ENCODE results near the gene FHAD1. TPM values are rescaled to one million over a fixed set of nuclear protein-coding genes. Genes with fewer than 3 reads are reported as not detected.

The FHAD1 gene
- total RNA-seq, 1 experiment from 2014 or later = 0.45 TPM

DNA sequence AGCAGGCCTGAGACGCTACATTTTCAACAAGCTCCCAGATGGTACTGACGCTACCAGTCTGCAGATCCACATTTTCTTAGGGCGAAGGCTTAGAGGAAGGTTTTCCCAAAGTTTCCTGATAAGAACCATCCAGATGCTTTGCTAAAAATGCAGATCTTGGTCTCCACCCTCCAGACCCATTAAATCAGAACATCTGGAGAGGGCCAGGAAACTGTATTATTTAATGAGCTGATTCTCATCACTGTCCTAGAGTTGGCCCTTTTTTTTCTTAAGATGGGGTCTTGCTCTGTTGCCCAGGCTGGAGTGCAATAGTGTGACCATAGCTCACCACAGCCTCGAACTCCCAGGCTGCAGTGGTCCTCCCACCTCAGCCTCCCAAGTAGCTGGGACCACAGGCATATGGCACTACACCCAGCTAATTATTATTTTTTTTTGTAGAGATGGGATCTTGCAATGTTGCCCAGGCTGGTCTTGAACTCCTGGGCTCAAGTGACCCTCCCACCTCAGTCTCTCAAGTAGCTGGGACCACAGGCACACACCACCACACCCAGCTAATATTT lies 95.5 kb downstream of the FHAD1 start:
- Histone ChIP-seq H3K27ac (ENCODE audit: low read length) (no peak overlapping the region), H4K20me1 (ENCODE audit: insufficient read depth, low read depth, low read length) (no peaks in the 10 kb centered on the region), H3K79me2 (ENCODE audit: low read length) (no peaks in the 10 kb centered on the region), H3K4me1 (ENCODE audit: low read length) (peaks cover 5% of the 10 kb centered on the region; the same call in 1 of the 2 replicates), H3K9me3 (ENCODE audit: low read length) (no peaks in the 10 kb centered on the region), H3K36me3 (ENCODE audit: insufficient read depth, low read length) (no peaks in the 10 kb centered on the region), H2AFZ (ENCODE audit: low read length) (no peak overlapping the region), H3K27me3 (ENCODE audit: low read length) (no peaks in the 10 kb centered on the region), H3K4me2 (ENCODE audit: low read depth, low read length, poor library complexity, severe bottlenecking) (no peak overlapping the region), H3K4me3 (ENCODE audit: low read length) (no peak overlapping the region), H3K9ac (ENCODE audit: low read length) (no peak overlapping the region), H3K9me2 (replicated peaks; ENCODE audit: insufficient read depth, low read length) (no peaks in the 10 kb centered on the region)
- no peak for DNase-seq

DNA sequence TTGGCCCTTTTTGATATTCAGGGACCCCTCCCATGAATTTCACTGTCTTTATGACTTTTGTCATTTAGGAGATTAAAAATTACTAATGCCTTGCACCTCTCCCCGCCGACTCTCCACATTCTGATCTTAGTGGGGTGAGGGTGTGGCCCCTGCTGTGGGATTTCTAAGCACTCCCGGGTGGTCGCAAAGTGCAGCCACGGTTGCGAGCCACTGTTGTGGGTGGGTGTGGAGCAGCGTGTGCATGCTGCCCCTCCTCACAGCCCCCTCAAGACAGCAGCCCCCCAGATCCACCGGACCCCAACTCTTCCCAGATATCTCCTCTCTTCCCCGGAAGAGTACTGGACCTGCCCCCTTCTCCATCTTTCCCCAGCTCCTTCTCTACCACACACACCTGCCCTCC lies 96.1 kb downstream of the FHAD1 start:
- Histone ChIP-seq H4K20me1 (ENCODE audit: insufficient read depth, low read depth, low read length) (no peaks in the 10 kb centered on the region), H3K36me3 (ENCODE audit: insufficient read depth, low read length) (no peaks in the 10 kb centered on the region), H3K27ac (ENCODE audit: low read length) (no peak overlapping the region), H3K9me3 (ENCODE audit: low read length) (no peaks in the 10 kb centered on the region), H3K9me2 (replicated peaks; ENCODE audit: insufficient read depth, low read length) (no peaks in the 10 kb centered on the region), H3K4me1 (ENCODE audit: low read length) (peaks cover 5% of the 10 kb centered on the region; the same call in 1 of the 2 replicates), H2AFZ (ENCODE audit: low read length) (no peak overlapping the region), H3K79me2 (ENCODE audit: low read length) (no peaks in the 10 kb centered on the region), H3K4me2 (ENCODE audit: low read depth, low read length, poor library complexity, severe bottlenecking) (no peak overlapping the region), H3K27me3 (ENCODE audit: low read length) (no peaks in the 10 kb centered on the region), H3K9ac (ENCODE audit: low read length) (no peak overlapping the region), H3K4me3 (ENCODE audit: low read length) (no peak overlapping the region)
- no peak for DNase-seq

DNA sequence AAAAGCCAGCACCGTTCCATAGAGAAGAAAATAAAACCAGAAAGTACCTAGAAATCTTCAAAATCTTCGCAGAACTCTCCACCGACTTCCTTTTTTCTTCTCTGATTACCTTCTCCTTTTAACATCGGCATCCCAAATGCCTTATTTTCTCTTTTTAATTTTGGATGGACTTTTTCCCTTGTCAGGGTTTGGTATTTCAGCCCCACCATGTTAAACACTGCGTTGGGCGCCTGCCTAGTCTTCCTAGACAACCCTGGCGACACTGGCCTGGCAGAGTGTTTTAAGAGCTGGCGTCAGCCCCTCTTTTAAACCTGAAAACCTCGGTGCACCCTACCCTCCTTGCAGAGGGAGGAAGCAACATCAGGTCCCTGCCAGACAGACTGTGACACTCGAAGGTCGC lies 96.7 kb downstream of the FHAD1 start:
- no peak overlapping the region for H2AFZ ChIP-seq (ENCODE audit: low read length)
- H3K79me2 ChIP-seq (ENCODE audit: low read length) = no peaks in the 10 kb centered on the region
- peaks cover 5% of the 10 kb centered on the region; the same call in 1 of the 2 replicates for H3K4me1 ChIP-seq (ENCODE audit: low read length)
- H3K36me3 ChIP-seq (ENCODE audit: insufficient read depth, low read length) = no peaks in the 10 kb centered on the region
- H3K4me2 ChIP-seq (ENCODE audit: low read depth, low read length, poor library complexity, severe bottlenecking) = no peak overlapping the region
- DNase-seq = no peak
- no peak overlapping the region for H3K4me3 ChIP-seq (ENCODE audit: low read length)
- H3K27ac ChIP-seq (ENCODE audit: low read length) = no peak overlapping the region
- H4K20me1 ChIP-seq (ENCODE audit: insufficient read depth, low read depth, low read length) = no peaks in the 10 kb centered on the region
- no peaks in the 10 kb centered on the region for H3K27me3 ChIP-seq (ENCODE audit: low read length)
- no peaks in the 10 kb centered on the region for H3K9me3 ChIP-seq (ENCODE audit: low read length)
- no peak overlapping the region for H3K9ac ChIP-seq (ENCODE audit: low read length)
- no peaks in the 10 kb centered on the region for H3K9me2 ChIP-seq (replicated peaks; ENCODE audit: insufficient read depth, low read length)

DNA sequence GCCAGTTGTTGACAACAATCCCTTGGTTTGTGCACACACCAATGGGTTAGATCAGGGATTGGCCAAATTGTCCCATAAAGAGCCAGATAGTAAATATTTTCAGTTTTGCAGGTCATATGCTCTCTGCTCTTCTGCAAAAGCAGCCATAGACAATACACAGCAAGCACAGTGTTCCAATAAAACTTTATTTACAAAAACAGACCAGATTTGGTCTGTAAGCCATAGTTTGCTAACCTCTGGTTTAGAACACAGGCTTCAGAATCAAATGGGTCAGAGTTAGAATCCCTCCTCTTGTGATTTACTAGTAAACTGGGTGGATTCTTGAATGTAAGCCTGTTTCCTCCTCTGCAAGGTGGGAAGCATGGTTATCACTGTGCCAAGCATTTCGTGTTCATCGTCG lies 97.4 kb downstream of the FHAD1 start:
- H3K27me3 ChIP-seq (ENCODE audit: low read length) = no peaks in the 10 kb centered on the region

GRCh38 chr1:15344800-15345704 lies 98.0 kb downstream of the FHAD1 start:
- H3K4me2 ChIP-seq (ENCODE audit: low read depth, low read length, poor library complexity, severe bottlenecking) = no peak overlapping the region
- H3K4me3 ChIP-seq (ENCODE audit: low read length) = no peak overlapping the region
- no peaks in the 10 kb centered on the region for H3K36me3 ChIP-seq (ENCODE audit: insufficient read depth, low read length)
- no peaks in the 10 kb centered on the region for H3K9me2 ChIP-seq (replicated peaks; ENCODE audit: insufficient read depth, low read length)
- H3K27me3 ChIP-seq (ENCODE audit: low read length) = no peaks in the 10 kb centered on the region
- no peak overlapping the region for H3K9ac ChIP-seq (ENCODE audit: low read length)
- no peak for DNase-seq
- H4K20me1 ChIP-seq (ENCODE audit: insufficient read depth, low read depth, low read length) = no peaks in the 10 kb centered on the region
- no peaks in the 10 kb centered on the region for H3K9me3 ChIP-seq (ENCODE audit: low read length)
- H3K27ac ChIP-seq (ENCODE audit: low read length) = no peak overlapping the region
- no peak overlapping the region for H2AFZ ChIP-seq (ENCODE audit: low read length)
- no peaks in the 10 kb centered on the region for H3K79me2 ChIP-seq (ENCODE audit: low read length)
- H3K4me1 ChIP-seq (ENCODE audit: low read length) = peaks cover 4% of the 10 kb centered on the region; the same call in 1 of the 2 replicates

More for the DNA sequence above, 97.4 kb downstream of the FHAD1 start:
- H3K36me3 ChIP-seq (ENCODE audit: insufficient read depth, low read length) = no peaks in the 10 kb centered on the region
- H3K27ac ChIP-seq (ENCODE audit: low read length) = no peak overlapping the region
- H3K79me2 ChIP-seq (ENCODE audit: low read length) = no peaks in the 10 kb centered on the region
- H4K20me1 ChIP-seq (ENCODE audit: insufficient read depth, low read depth, low read length) = no peaks in the 10 kb centered on the region
- H3K4me2 ChIP-seq (ENCODE audit: low read depth, low read length, poor library complexity, severe bottlenecking) = no peak overlapping the region
- no peak for DNase-seq
- no peak overlapping the region for H3K4me3 ChIP-seq (ENCODE audit: low read length)
- peaks cover 5% of the 10 kb centered on the region; the same call in 1 of the 2 replicates for H3K4me1 ChIP-seq (ENCODE audit: low read length)
- no peak overlapping the region for H2AFZ ChIP-seq (ENCODE audit: low read length)
- H3K9me3 ChIP-seq (ENCODE audit: low read length) = no peaks in the 10 kb centered on the region
- no peaks in the 10 kb centered on the region for H3K9me2 ChIP-seq (replicated peaks; ENCODE audit: insufficient read depth, low read length)
- H3K9ac ChIP-seq (ENCODE audit: low read length) = no peak overlapping the region

DNA sequence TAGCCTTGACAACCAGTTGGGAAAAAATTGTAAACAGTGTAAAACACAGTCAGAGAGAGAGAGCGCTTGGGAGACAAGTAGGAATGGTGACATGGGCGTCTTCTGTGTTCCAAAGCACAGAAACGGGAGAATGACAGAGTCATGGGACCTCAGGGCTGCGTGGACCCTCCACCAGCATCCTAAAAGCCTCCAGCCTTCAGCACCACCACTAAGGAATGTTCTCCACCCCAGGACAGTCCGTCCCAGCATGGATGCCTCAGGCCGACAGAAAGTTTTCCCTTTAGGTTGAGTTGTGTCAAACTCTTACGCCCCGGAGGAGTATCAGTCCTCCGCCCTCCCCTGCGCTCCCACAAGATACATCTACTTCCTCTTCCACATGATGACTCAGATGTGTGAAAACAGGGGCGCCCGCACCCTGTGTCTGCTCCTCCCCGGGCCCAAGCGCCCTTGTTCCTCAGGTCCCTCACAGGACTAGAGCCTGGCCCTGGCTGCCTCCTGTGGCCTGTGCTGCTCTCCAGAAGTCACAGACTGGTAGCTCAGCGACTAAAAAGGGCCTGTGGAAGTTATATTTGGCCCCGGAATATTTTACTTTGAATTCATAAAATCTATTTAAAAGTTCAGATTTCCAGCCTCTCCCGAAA lies 98.8 kb downstream of the FHAD1 start:
- H3K27ac ChIP-seq (ENCODE audit: low read length) = no peak overlapping the region
- no peaks in the 10 kb centered on the region for H3K36me3 ChIP-seq (ENCODE audit: insufficient read depth, low read length)
- H3K4me1 ChIP-seq (ENCODE audit: low read length) = no peaks in the 10 kb centered on the region; the same call in 1 of the 2 replicates
- peak; percentile 57 for DNase-seq
- H3K9ac ChIP-seq (ENCODE audit: low read length) = no peak overlapping the region
- H4K20me1 ChIP-seq (ENCODE audit: insufficient read depth, low read depth, low read length) = no peaks in the 10 kb centered on the region
- H3K9me3 ChIP-seq (ENCODE audit: low read length) = no peaks in the 10 kb centered on the region
- H3K9me2 ChIP-seq (replicated peaks; ENCODE audit: insufficient read depth, low read length) = no peaks in the 10 kb centered on the region
- no peaks in the 10 kb centered on the region for H3K79me2 ChIP-seq (ENCODE audit: low read length)
- no peak overlapping the region for H3K4me3 ChIP-seq (ENCODE audit: low read length)
- H3K4me2 ChIP-seq (ENCODE audit: low read depth, low read length, poor library complexity, severe bottlenecking) = no peak overlapping the region
- no peaks in the 10 kb centered on the region for H3K27me3 ChIP-seq (ENCODE audit: low read length)
- H2AFZ ChIP-seq (ENCODE audit: low read length) = no peak overlapping the region

DNA sequence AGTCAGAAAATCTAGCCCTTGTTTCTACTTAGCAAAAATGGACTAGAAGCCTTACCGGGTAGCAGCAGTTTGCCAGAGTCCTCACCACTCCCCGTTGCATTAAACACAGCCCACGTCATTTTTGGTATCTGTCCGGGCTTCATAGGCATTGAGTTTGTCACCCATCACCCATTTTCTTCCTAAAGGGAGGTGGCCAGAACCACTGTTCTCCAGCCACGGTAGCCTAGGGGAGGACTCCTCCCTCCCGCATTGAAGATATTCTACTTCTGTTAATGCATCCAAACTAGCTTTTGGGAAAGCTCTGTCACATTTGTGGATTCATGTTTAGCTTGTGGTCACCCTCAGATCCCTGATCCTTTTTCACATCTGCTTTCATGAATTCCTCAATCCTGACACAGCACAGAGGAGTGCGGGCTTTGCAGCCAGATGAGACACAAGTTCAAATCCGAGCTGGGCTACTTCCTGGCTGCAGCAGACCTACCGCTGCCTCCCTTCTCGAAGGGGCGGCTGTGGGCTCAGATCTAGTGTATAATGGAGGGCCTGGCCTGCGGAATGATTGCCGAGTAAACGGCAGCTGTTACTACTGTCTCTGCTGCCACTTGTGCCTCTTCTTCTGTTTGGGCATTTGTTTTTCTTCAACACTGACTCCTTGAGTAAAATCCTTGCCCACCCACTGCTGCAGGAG lies 99.5 kb downstream of the FHAD1 start:
- Histone ChIP-seq H4K20me1 (ENCODE audit: insufficient read depth, low read depth, low read length) (no peaks in the 10 kb centered on the region), H3K4me2 (ENCODE audit: low read depth, low read length, poor library complexity, severe bottlenecking) (no peak overlapping the region), H3K9ac (ENCODE audit: low read length) (no peak overlapping the region), H3K27me3 (ENCODE audit: low read length) (no peaks in the 10 kb centered on the region), H3K9me3 (ENCODE audit: low read length) (no peaks in the 10 kb centered on the region), H3K9me2 (replicated peaks; ENCODE audit: insufficient read depth, low read length) (no peaks in the 10 kb centered on the region), H2AFZ (ENCODE audit: low read length) (no peak overlapping the region), H3K4me1 (ENCODE audit: low read length) (no peaks in the 10 kb centered on the region; the same call in 1 of the 2 replicates), H3K36me3 (ENCODE audit: insufficient read depth, low read length) (no peaks in the 10 kb centered on the region), H3K27ac (ENCODE audit: low read length) (no peak overlapping the region), H3K79me2 (ENCODE audit: low read length) (no peaks in the 10 kb centered on the region), H3K4me3 (ENCODE audit: low read length) (no peak overlapping the region)
- DNase-seq = no peak

- Histone ChIP-seq H3K4me2 (ENCODE audit: low read depth, low read length, poor library complexity, severe bottlenecking) (no peak overlapping the region), H3K9me2 (replicated peaks; ENCODE audit: insufficient read depth, low read length) (no peaks in the 10 kb centered on the region), H3K79me2 (ENCODE audit: low read length) (no peaks in the 10 kb centered on the region), H3K4me1 (ENCODE audit: low read length) (no peaks in the 10 kb centered on the region; the same call in 1 of the 2 replicates), H3K9me3 (ENCODE audit: low read length) (no peaks in the 10 kb centered on the region), H2AFZ (ENCODE audit: low read length) (no peak overlapping the region), H4K20me1 (ENCODE audit: insufficient read depth, low read depth, low read length) (no peaks in the 10 kb centered on the region), H3K4me3 (ENCODE audit: low read length) (no peak overlapping the region), H3K9ac (ENCODE audit: low read length) (no peak overlapping the region), H3K27ac (ENCODE audit: low read length) (no peak overlapping the region), H3K27me3 (ENCODE audit: low read length) (no peaks in the 10 kb centered on the region), H3K36me3 (ENCODE audit: insufficient read depth, low read length) (no peaks in the 10 kb centered on the region)
- DNase-seq = no peak
Observed at GRCh38 chr1:15347182-15347581, 100.2 kb downstream of the FHAD1 start.
